Measurements from ENCODE around the gene DRD1.

Gene DRD1

DNA sequence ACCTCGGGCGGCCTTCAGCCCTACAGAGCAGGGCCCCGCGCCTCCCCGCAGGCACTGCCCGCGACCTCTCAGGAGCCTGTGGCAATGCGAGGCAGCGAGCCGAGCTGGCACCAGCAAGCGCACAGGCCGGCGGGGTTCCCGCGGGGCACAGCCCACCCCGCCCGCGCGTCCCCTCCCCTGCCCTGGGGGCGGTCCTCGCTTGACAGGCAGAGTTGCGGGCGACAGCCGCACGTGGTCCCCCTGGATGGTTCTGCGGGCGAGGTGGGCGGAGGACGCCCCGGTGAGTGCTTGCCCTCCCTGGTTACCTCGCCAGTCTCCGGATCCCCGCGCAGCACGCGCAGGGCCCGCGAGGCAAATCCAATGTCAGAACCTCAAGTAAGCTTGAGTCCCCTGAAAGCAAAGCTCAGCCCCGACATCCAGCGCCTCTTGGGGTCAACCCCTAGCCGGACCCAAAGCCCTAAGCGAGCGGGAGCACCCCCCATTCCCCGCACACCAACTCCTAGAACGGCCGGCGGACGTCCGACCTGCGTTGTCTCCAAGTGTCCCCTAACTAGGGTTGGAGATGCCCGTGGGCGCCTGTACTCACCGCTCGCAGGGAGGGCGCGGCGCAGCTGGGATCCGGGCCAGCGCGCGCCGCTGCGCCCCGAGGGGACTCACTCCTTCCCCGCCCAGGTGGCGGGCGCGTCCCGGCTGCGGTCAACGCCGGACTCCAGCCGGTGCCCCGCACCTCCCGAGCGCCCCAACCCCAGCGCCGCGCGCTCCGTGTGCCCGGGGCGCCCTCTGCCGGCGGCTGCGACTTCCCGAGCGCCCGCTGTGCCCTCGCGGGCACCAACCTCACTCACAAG is at the start of gene DRD1:
Gene DRD1 (minus strand): TSS at position 123 of the 845 bp plus-strand sequence. CDS start 1,083 bp downstream, outside the sequence.
- no peak for FAIRE-seq

GRCh38 chr5:175493726-175494125 is 49.7 kb upstream of the DRD1 start:
- no peak for FAIRE-seq

- FAIRE-seq, result no peak
Measured at GRCh38 chr5:175493260-175493659, 49.3 kb upstream of the DRD1 start.

GRCh38 chr5:175491223-175491622 is 47.2 kb upstream of the DRD1 start:
- no peak for FAIRE-seq

DNA sequence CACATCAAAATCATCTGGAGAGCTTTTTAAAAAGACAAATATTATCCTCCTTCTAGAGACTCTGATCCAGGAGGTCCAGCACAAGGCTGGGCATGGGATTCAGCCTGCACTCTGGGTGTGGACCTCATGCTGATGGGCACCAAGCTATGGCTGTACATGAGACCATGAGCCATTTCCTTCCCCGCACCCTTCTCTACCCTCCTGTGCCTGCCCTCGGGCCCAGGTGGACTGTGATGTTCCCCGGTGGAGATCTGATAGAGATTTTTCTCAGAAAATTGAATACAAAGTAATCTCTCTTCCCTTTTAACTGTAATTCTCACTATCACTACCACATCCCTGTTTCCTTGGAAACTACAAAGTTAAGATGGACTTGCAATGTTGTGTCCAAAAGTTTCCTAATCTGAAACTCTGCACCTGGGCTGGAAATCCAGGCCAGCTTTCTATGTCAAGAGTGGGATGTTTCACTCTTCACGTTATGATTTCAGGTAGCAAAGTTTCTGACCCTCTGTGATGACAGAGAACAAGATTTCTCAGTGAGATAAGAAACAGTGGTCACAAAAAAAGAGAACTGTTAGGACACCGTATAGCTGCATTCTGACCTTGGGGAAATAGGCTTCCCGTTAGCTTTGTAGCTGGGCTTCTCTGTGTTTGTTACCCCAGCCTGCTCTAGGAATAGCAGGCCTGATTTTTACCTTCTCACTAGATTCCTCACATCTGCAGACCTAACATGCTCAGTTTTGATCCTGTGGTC is 45.9 kb upstream of the DRD1 start:
- FAIRE-seq, result no peak

DNA sequence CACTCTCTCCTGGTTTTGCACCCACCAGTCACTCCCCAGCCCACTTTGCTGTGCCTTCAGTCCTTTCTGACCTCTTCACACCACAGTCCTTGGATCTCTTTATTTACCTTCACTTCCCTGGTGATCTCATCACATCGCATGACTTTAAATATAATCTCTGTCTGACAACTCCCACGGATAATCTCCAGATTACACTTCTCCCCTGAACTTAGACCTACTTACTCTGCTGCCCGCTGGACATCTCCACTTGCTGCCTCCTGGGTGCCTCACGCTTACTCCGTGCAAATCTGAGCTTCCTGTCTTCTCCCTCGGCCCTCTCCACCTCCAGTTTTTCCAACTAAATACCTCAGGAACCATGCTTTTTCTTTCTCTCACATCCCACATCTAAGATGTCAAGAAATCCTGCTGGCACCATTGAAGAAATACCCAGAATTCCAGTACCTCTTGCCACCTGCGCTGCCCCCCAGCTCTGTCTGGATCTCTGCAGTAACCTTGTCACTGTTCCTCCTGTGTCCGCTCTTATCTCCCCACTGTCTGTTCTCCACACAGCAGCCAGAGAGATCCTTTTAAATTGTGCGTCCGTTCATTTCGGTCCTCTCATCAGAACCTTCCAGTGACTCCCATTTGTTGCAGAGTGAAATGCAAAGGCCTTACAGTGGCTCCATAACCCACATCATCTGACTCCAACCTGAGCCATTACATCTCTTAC is 43.7 kb upstream of the DRD1 start:
- FAIRE-seq, result no peak

- no peak for FAIRE-seq
Measured at GRCh38 chr5:175485631-175486030, 41.6 kb upstream of the DRD1 start.

- FAIRE-seq, result no peak
Measured at GRCh38 chr5:175484829-175485228, 40.8 kb upstream of the DRD1 start.

DNA sequence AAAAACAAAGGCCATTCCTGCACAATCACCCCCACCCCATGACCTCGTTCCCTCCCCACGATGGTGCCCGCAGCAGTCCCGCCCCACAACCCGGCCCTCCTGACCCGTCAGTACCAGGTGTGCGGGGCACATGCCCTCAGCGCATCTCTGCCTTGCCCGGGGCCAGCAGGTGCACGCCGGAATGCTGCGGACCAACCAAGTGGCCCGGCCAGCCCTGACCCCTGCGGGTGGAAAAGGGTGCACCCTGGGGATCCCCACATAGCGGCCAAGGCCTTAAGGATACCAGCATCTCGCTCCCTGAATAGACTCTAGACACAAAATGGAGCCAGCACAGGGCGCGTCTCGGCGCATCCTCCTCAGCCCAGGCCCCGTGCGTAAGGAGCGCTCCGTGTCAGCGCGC is 40.3 kb upstream of the DRD1 start:
- FAIRE-seq, result no peak

DNA sequence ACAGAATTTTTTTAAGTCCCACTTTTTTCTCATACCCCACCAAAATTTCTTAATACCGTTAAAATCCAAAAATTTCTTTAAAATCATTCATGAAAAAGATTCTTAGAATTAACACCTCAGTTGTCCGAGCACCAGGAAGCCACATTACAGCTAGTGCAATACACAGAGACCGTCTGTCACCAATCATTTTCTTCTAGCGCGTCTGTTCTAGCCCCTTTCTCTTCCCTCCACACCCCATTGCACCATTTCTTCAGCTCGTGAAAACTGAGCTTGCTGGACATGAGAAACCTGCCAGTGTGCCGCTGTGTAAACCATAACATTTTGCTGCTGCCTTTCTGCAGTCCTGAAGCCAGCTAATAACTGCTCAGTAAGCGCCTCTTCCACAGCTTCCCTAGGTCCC is 39.4 kb upstream of the DRD1 start:
- no peak for FAIRE-seq

DNA sequence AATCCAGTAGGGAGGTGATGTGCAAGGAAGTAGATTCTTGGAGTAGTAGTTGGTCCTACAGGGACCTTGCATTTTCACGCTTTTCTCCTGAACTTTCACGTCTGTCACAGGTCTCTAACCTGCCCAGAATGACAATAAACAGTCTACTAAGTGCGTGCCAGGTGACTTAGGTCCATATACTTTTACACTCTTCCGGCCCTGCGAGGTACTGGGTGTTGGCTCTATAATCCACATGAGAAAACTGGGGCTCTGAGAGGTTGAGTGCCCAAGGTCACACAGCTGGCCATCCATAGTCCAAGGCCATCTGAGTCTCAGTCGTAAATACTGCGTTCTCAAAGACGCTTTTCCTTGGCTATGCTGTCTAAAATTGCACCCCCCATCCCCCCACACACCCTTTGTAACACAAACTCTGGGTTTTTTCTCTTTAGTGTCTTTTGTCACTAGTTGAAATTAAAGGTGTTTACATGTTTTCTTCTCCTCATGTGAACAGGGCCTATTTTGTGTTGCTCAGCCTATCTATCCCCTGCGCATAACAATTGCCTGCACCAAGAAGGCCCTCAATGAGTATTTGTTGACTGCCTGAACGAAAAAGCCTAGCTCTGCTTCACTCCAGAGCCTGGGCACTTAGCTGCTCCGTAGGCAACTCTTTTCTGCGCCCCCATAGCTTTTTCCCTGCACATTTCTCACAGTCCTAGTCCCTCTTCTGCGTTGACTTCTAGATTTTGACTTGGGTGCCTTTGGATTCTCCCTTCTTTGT is 35.3 kb upstream of the DRD1 start:
- no peak for FAIRE-seq

DNA sequence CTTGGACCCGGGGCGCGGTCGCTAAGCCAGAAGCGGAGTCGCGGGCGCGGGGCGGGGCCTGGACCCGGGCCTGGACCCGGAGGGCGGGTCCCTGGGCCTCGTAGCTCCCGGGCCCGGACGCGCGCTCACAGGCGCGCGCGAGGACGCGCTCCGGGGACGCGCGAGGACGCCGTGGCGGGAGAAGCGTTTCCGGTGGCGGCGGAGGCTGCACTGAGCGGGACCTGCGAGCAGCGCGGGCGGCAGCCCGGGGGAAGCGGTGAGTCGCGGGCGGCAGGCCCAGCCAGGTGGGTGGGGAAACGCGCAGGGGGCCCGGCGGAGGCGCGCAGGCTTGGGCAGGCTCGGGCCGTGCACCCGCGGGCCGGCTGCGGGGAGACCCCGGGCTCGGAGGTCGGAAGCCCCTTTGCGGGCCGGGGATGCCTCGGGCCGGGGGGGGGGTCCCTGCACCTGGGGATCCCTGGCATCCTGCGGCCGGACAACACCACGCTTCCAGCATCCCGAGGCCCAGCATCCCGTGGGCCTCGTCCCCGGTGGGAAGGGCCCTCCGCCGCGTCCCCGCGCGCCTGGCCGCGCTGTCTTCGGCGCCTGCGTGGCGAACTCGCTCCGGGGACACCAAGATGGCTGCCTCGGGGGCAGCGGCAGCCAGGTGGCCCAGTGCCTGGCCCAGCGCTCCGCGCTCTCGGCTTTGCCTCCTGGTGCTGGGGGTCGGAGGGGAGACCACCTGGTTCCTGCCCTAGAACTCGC is 34.6 kb upstream of the DRD1 start, which contains the start of gene SFXN1:
Gene SFXN1 (plus strand): TSS at position 177 of the 741 bp plus-strand sequence. CDS start 13,544 bp downstream, outside the sequence.
- no peak for FAIRE-seq

DNA sequence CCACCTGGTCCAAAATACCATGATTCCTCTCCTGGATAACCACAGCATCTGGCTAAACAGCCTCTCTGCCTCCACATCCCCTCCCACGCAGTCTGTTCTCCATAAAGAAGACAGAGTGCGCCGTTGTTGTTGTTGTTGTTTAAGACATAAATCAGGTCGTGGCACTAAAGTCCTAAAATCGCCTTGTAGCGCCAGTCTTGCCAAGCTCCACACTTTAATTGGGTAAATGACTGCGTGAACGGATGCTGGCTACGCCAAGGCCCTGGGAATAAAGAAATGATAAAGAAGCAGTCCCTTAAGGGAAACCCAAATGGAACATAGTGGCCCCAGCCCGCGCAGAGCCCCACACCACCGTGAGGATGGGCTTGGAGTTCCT is 34.0 kb upstream of the DRD1 start:
- no peak for FAIRE-seq

- no peak for FAIRE-seq
Measured at GRCh38 chr5:175477440-175477839, 33.5 kb upstream of the DRD1 start.

- no peak for FAIRE-seq
Measured at GRCh38 chr5:175475248-175475647, 31.3 kb upstream of the DRD1 start.

DNA sequence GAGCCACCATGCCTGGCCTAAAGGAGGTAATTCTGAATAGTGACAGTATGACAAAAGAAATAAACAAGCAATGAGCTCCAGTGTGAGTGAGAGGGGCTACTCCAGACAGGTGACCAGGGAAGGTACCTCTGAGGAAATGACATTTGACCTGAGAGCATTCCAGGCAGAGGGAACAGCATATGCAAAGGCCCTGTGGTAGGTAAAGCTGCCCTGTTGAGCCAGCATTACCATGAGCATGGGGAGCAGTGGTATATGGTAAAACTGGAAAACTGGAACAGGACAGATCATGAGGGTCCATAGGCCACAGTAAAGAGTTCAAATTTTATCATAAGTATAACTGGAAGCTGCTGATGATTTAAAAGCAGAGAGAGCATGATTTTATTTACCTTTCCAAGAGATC is 28.4 kb upstream of the DRD1 start:
- no peak for FAIRE-seq

DNA sequence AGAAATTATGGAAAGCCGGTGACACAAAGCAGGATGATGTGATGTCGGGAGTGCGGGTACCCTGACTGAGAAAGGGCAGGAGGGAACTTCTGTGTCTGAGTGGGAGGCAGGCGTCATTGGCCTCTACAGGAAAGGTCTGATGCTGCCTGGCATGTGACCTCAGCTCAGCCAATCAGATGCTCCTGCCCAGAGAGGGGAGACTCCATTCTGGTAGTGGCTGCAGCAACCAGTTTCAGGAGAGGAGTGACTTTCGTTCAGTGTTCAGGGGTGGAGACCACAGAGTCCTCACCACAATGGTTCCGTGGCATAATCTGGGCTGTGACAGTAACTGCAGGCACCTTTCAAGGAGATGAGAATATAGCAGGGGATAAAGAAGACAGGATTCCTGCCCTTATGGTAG is 27.6 kb upstream of the DRD1 start:
- no peak for FAIRE-seq

DNA sequence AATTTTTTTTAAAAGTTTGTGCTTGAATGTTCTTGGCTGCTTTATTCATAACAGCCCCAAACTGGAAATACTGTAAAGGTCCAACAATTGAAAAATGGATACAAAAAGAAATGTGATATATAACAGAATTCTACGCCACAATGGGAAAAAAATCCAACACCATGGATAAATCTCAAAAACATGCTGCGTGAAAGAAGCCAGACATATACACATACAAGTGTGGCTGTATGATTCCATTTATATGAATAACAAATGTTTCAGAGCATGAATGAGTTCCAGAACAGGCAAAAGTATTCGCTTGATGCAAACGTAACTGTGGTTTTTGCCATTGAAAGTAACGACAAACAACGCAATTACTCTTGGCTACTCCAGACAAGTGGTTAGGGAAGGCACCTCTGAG is 27.2 kb upstream of the DRD1 start:
- no peak for FAIRE-seq

- no peak for FAIRE-seq
Measured at GRCh38 chr5:175470781-175471180, 26.8 kb upstream of the DRD1 start.

DNA sequence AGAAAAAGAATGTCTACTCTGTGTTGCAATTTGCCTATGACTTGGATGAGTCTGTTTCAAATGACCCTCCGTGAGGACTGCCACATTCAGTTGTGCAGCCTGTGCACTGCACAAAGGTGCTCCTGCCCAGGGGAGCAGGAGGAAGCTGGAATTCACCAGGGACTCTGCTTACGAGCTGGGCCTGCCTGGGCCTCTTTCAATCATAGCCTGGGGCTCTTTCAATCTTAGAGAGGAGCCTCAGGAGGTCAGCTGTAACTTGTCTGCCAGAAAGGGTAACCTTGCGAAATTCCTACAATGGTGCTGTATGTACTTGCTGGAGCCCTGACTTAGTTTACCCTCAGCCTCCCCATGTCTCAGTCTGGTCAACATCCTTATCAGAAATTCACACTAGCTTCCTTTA is 25.9 kb upstream of the DRD1 start:
- FAIRE-seq, result no peak

- FAIRE-seq, result no peak
Measured at GRCh38 chr5:175468892-175469291, 24.9 kb upstream of the DRD1 start.
